SK-N-SH (cell line): ENCODE data around the gene SIPA1.

ENCODE experiments used
- CTCF ChIP-seq: fragments of 200-600 bp; sonication (generic); IDR thresholded peaks from 2 replicates; pipeline ENCODE4 v1.6.1; 2017; ENCODE audit warnings: antibody characterized with exemption, mild to moderate bottlenecking, moderate library complexity
- ELF1 ChIP-seq: IDR thresholded peaks from 2 replicates; pipeline ENCODE4 v1.4.0; 2012
- POLR2AphosphoS5 ChIP-seq: IDR thresholded peaks from 2 replicates; pipeline ENCODE4 v1.6.1; 2012; ENCODE audit warnings: low read depth, low read length
- RXRA ChIP-seq: IDR thresholded peaks from 2 replicates; pipeline ENCODE4 v1.4.0; 2012; ENCODE audit warnings: low read depth, mild to moderate bottlenecking, borderline replicate concordance
- USF1 ChIP-seq: IDR thresholded peaks from 2 replicates; pipeline ENCODE4 v1.4.0; 2012; ENCODE audit warnings: low read depth, borderline replicate concordance
- USF2 ChIP-seq: fragments of 150-350 bp; IDR thresholded peaks from 2 replicates; pipeline ENCODE4 v1.6.1; 2017; ENCODE audit warnings: antibody characterized with exemption, low read length, low read depth, borderline replicate concordance
- YY1 ChIP-seq: IDR thresholded peaks from 2 replicates; pipeline ENCODE4 v1.4.0; 2012; ENCODE audit warnings: low read depth, mild to moderate bottlenecking
- ZBTB33 ChIP-seq: IDR thresholded peaks from 2 replicates; pipeline ENCODE4 v1.4.0; 2012; ENCODE audit warnings: low read depth, borderline replicate concordance

- TF ChIP-seq CTCF (no peak), POLR2AphosphoS5 (no peak), ELF1 (no peak), USF1 (no peak), ZBTB33 (no peak), USF2 (no peak), RXRA (no peak), YY1 (no peak)
Measured at GRCh38 chr11:65672982-65673381, 35.1 kb downstream of the SIPA1 start.
